NCI-H2196 treated with DMSO at 0.1 percent for 48 hours (cell line): Measurements from ENCODE around the gene LDLRAD2.

Experiments used
- DNase-seq: peaks from one replicate; lab custom pipeline; 2025; ENCODE audit not compliant: unreplicated experiment; lab: John Stamatoyannopoulos, UW

Gene LDLRAD2

GRCh38 chr1:21841852-21842466 lies 29.9 kb downstream of the LDLRAD2 start:
- no peak for DNase-seq

DNA sequence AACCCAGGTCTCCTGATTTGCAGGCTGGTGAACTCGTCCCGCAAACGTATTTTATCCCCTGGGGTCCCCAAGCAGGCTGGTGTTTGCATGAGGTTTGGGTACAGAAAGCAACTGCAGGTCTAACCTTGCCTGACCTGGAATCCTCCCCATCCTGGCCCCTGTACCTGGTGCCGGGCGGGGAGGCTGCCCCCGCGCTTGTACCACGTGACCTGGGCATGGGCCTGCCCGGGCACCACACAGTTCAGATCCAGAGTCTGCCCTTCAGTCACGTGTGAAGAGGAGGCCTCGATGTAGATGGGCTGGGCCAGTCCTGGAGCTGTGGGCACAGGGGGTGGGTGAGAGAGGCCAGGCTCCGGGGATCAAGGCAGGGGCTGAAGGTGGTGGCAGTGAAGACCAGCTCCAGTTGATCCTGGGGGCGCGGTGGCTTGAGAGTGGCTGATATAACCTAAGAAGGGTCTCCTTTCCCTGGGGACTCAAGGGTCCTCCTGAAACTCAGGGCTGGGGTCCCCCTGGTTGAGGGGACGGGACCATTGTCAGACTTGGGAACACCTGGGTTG lies 30.6 kb downstream of the LDLRAD2 start:
- DNase-seq, result no peak

GRCh38 chr1:21843208-21843607 lies 31.1 kb downstream of the LDLRAD2 start:
- DNase-seq, result no peak

GRCh38 chr1:21843996-21844395 lies 31.9 kb downstream of the LDLRAD2 start:
- no peak for DNase-seq

DNA sequence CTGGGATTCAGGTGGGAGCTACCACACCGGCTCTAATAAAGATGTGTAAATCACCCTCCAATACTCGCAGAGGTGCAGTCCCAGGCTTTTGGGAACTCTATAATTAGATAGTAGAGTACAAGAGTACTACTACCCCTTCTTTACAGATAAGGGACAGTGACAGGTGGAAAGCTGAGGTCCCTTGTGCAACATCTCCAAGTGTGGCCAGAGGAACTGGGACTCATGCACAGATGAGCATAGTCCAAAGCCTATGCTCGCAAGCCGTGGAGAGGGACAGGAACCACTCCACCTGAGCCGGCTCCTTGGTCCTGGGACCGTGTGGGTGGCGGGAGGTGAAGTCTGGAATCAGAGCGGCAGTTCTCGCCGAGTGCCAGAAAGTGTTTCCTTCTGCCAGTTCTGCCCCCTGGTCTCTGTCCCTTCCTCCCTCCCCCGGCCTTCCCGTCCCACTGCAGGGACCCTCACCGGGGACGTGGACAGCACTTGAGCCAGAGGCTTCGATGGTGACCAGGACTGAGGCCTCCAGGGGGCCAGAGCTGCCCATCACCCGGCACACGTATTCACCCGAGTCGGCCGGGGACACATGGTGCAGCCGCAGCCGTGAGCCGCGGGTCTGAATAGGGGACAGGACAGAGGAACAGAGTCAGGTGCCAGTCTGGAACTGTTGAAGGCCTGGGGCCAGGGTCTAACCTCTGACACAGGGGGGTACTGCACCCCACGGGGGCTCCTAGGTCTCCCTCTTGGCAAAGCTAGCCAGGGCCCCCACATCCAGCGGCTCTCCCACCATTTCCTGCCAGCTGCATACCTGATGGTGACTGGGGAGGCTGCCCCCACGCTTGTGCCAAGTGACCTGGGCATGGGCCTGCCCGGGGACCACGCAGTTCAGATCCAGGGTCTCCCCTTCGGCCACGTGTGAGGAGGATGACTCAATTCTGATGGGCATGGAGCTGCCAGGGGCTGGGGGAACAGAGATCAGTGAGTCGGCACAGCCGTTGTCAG lies 33.9 kb downstream of the LDLRAD2 start:
- no peak for DNase-seq

- DNase-seq, result no peak
These were observed 35.4 kb downstream of the LDLRAD2 start for GRCh38 chr1:21847223-21848205.

DNA sequence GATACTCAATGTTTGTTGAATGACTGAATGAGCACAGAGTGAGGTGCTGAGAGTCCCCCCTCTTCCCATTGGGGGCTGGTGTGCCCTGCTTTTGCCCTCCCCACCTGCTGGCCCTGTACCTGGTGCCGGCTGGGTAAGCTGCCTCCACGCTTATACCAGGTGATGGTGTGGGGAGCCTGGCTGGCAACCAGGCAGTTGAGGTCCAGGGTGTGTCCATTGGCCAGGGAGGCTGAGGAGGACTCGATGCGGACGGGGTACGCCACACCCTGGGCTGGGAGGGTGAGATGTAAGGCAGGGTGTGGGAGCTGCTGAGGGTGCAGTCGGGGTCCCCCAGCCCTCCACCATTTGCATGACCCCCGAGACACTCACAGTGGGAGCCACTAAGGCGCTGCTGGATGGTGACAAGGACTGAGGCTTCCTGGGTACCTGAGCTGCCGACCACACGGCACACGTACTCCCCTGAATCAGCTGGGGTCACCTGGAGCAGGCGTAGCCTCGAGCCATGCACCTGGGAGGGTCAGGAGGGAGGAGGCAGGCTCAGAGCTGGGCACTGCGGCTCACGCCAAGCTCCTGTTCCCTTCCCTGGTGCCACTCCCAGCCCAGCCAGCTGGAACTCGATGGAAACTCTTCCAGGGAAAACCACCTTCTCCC lies 36.6 kb downstream of the LDLRAD2 start:
- no peak for DNase-seq

DNA sequence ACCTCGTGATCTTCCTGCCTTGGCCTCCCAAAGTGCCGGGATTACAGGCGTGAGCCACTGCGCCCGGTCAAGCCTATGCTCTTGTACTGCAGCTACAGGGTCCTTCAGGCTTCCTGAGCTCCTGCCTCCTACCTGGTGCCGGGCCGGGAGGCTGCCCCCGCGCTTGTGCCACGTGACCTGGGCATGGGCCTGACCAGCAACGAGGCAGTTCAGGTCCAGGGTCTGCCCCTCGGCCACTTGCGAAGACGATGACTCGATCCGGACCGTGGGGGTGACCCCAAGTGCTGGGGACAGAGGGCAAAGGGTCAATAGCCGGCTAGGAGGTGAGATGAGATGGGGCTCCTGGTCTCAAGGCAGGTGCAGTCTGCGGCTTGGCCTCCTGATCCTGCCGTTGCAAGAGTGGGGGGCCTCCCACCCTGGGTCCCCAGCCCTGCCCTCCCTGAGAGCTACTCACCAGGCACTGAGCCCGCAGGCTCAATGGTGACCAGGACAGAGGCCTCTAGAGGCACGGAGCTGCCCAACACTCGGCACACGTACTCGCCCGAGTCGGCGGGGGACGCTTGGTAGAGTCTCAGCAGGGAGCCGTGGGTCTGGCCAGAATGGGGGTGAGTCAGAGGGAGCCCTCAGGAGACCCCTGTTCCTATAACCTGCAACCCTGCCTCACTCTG lies 38.0 kb downstream of the LDLRAD2 start:
- no peak for DNase-seq

DNA sequence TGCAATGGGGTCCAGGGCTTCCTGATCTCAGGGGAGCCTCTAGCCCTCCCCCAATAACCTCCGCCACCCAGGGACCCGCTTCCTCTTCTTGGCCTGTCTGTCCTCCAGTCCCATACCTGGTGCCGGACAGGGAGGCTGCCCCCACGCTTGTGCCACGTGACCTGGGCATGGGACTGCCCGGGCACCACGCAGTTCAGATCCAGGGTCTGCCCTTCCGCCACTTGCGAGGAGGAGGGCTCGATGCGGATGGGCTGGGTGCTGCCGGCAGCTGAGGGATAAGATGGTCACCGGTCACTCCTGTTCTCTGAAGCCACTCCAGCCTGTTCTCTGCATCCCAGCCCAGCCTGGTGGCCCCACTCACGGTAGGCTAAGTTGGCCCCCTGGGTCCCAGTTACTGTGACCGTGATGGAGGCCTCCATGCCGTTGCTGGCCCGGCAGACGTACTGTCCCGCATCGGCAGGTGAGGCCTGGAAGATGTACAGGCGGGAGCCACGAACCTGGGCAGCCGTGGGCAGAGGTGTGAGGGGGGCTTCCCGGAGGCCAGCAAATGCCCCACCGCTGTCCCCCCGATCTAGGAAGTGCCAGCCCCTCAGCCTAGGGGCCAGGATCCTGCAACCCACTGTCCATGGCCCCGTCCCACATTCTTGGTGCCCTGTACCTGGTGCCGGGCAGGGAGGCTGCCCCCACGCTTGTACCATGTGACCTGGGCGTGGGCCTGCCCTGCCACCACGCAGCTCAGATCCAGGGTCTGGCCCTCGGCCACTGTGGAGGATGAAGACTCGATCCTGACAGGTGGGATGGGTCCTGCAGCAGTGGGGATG lies 39.6 kb downstream of the LDLRAD2 start:
- no peak for DNase-seq

- no peak for DNase-seq
These were observed 40.4 kb downstream of the LDLRAD2 start for GRCh38 chr1:21852282-21853130.

DNA sequence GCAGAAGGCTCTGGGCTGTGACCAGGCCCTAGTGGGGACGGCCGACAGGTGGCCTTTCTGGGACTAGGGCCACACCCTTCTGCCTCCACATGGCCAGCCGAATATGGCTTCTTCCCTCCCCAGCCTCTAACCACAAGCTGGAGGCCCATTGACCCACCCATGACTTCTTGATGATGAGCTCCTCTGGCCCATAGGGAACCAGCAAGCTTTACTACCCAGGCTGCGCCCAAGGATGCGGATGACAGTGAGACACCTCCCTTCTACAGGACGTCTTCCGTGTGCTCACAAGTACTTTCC lies 41.0 kb downstream of the LDLRAD2 start:
- no peak for DNase-seq

GRCh38 chr1:21854090-21854750 lies 42.2 kb downstream of the LDLRAD2 start:
- no peak for DNase-seq

- no peak for DNase-seq
These were observed 42.7 kb downstream of the LDLRAD2 start for GRCh38 chr1:21854751-21855131.

DNA sequence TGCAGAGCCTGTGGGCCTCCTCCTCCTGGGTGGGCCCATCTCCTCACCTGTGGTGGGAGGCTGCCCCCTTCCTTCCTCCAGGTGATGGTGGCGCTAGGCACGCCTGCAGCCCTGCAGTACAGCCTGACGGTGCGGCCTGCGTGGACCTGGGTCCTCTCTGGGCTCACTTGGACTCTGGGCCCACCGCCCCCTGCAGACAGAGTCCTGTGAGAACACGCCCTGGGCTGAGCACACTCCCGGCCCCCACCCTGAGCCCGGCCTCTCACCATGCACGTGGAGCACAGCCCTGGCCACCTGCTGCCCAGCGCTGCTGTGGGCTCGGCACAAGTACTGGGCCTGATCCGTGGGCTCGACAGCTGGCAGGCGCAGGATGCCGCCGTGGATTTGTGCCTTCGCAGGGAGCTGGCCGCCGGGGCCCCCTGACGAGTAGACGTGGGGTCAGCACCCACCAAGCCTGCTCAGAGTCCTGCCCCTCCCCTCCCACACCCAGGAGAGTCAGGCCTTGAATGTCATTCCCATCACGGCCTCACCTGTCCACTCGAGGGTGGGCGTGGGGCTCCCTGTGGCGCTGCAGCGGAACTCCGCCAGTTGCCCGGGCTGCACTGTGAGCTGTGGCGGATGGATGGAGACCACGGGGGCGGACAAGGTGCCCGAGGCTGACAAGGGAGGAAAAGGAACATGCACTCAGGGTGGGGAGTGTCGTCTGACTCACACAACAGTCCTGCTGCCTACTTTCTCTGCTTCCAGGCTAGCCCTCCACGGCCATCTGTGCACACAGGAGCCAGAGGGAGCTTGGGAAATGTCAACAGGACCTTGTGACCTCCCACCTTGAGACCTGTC lies 43.4 kb downstream of the LDLRAD2 start:
- no peak for DNase-seq

DNA sequence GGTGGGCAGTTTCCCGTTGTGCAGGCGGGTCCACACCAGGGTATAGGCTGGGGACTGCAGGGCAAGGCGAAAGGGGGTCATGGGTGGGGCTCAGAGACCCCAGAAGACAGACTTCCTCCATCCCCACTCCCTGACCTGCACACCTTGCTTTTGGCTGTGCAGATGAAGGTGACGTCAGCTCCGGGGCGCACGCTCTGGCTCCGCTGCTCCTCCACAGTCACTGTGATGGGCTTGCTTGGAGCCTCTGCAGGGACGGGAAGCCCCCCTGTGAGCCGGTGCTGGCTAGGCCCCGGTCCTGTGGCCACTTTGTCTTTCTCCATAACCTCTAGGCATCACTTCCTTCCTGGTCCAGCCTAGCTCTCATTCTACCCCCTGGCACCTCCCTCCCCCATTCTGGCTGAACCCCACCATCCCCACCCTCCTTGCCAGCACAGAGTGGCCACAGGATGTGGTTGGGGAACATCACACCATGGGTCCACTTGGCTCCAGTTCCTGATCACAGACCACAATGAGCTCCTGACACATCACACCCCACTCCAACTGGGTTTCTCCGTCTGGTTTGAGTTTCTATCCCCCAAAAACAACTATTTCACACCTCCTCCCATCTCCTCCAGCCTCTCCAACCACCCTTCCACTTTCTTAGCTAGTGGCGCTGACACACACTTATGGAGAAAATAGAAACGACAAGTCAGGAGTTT lies 45.2 kb downstream of the LDLRAD2 start:
- no peak for DNase-seq
